ENCODE results near the gene WRNIP1.
A peak's percentile ranks its signal among the peaks of the same experiment; 100 is the strongest.

The WRNIP1 gene

GRCh38 chr6:2765896-2766766 lies 938 bp downstream of the WRNIP1 start:
- DNase-seq (ENCODE audit: low read depth) = peak; percentile 40
- H3K4me3 ChIP-seq (ENCODE audit: low read depth, low read length) = peak overlapping the region; percentile 71
- TF ChIP-seq, protein P1, sequence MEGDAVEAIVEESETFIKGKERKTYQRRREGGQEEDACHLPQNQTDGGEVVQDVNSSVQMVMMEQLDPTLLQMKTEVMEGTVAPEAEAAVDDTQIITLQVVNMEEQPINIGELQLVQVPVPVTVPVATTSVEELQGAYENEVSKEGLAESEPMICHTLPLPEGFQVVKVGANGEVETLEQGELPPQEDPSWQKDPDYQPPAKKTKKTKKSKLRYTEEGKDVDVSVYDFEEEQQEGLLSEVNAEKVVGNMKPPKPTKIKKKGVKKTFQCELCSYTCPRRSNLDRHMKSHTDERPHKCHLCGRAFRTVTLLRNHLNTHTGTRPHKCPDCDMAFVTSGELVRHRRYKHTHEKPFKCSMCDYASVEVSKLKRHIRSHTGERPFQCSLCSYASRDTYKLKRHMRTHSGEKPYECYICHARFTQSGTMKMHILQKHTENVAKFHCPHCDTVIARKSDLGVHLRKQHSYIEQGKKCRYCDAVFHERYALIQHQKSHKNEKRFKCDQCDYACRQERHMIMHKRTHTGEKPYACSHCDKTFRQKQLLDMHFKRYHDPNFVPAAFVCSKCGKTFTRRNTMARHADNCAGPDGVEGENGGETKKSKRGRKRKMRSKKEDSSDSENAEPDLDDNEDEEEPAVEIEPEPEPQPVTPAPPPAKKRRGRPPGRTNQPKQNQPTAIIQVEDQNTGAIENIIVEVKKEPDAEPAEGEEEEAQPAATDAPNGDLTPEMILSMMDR (conservative IDR thresholded peaks at IDR 0.05; ENCODE audit: low read depth, low read length) = no peak

GRCh38 chr6:2766767-2767656 lies 1.8 kb downstream of the WRNIP1 start:
- TF ChIP-seq, protein P1 (conservative IDR thresholded peaks at IDR 0.05; ENCODE audit: low read depth, low read length) = peak; percentile 5
- DNase-seq (ENCODE audit: low read depth) = no peak

DNA sequence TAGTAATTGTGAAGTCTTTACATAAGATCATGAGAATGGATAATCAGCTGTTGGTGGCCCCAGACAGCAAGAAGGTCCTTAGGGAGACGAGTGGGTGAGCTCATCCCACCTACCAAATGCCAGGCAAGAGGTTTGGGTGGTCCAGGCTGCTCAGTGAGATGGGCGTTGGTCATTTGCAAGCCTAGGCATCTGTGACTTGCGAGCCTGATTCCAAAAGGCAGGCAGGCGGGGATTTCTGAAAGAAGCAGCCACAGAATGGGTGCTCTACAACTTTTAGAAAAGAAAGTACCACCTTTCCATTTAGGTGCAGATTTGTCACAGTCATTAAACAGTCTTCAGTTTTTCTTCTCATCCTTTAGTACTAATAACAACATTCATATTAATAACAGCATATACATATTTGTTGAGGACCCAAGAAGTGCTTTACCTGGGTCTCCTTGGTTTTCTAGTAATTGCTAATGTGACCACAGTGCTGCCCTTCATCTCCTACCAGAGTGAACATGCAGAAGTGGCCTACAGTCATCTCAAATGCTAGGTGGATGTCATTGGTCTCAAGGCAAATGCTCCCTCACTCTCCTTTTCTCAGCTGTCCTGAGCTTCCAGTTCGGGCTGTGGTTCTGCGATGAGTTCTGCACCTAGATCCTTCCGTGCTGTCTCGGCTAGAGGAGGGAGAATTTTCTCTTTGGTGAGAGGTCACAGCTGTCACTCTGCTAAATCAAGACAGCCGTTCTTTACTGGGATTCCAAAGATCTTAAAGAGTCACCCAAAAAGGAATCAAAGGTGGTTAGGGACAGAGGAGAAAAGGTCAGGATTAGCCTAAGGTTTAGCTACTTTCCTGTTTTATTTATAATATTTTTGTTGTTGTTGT lies 2.7 kb downstream of the WRNIP1 start:
- DNase-seq (ENCODE audit: low read depth) = no peak
- TF ChIP-seq, protein P1 (conservative IDR thresholded peaks at IDR 0.05; ENCODE audit: low read depth, low read length) = no peak
- peak overlapping the region; percentile 71 for H3K4me3 ChIP-seq (ENCODE audit: low read depth, low read length)

More at GRCh38 chr6:2766767-2767656, 1.8 kb downstream of the WRNIP1 start:
- H3K4me3 ChIP-seq (ENCODE audit: low read depth, low read length) = peak overlapping the region; percentile 71

DNA sequence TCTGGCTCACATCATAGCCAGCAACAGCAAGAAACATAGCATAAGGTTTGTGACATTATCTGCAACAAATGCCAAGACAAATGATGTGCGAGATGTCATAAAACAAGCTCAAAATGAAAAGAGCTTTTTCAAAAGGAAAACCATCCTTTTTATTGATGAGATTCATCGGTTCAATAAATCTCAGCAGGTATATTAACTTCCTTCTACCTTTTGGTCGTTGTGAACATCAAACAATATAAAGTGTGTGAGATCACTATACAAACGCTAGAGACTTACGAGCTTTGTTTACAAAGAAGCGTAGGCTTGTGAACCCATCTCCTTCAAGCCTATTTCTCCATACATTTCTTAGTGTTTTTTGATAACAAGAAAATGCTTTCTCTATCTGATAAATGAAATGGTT lies 3.5 kb downstream of the WRNIP1 start:
- TF ChIP-seq, protein P1 (conservative IDR thresholded peaks at IDR 0.05; ENCODE audit: low read depth, low read length) = no peak
- no peak for DNase-seq (ENCODE audit: low read depth)
- no peak overlapping the region for H3K4me3 ChIP-seq (ENCODE audit: low read depth, low read length)

DNA sequence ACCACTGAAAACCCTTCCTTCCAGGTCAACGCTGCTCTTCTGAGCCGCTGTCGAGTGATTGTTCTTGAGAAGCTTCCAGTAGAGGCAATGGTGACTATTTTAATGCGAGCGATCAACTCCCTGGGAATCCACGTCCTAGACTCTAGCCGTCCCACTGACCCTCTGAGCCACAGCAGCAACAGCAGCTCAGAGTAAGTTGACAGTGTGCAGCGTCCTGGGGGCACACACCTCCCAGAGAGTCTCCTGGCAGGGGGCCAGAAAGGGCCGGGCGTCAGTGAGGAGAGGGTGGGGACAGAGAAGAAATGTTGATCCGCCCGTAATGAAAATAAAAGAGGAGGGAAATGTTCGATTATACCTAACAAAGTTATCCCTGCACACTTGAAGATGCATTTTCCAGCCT lies 5.0 kb downstream of the WRNIP1 start:
- peak overlapping the region; percentile 20 for H3K4me3 ChIP-seq (ENCODE audit: low read depth, low read length)
- TF ChIP-seq, protein P1 (conservative IDR thresholded peaks at IDR 0.05; ENCODE audit: low read depth, low read length) = no peak
- DNase-seq (ENCODE audit: low read depth) = no peak

- TF ChIP-seq, protein P1 (conservative IDR thresholded peaks at IDR 0.05; ENCODE audit: low read depth, low read length) = no peak
These were observed 5.9 kb downstream of the WRNIP1 start for GRCh38 chr6:2771079-2771478.

More at GRCh38 chr6:2771079-2771478, 5.9 kb downstream of the WRNIP1 start:
- no peak for DNase-seq (ENCODE audit: low read depth)
- no peak overlapping the region for H3K4me3 ChIP-seq (ENCODE audit: low read depth, low read length)
